HepG2 (cell line): Measurements from ENCODE around the gene MRPS31.

ENCODE experiments used
- SMAD9 ChIP-seq: sonication (generic); formaldehyde crosslinking; IDR thresholded peaks from 2 replicates; pipeline ENCODE4 v1.5.1; 2020; ENCODE audit warnings: mild to moderate bottlenecking, missing genetic modification reagents
- TAF1 ChIP-seq: sonication (generic); formaldehyde crosslinking; IDR thresholded peaks from 2 replicates; pipeline ENCODE4 v1.4.0; 2020; ENCODE audit warnings: missing genetic modification reagents
- ZNF282 ChIP-seq: fragments of 450-650 bp; IDR thresholded peaks from 2 replicates; pipeline ENCODE4 v1.6.1; 2018; ENCODE audit not compliant: partially characterized antibody
- ZNF660 ChIP-seq: sonication (generic); formaldehyde crosslinking; IDR thresholded peaks from 2 replicates; pipeline ENCODE4 v1.5.1; 2020; ENCODE audit warnings: mild to moderate bottlenecking, low read depth, missing genetic modification reagents, borderline replicate concordance

- no peak for TF ChIP-seq SMAD9 (CRISPR knock-in tag)
- no peak for TF ChIP-seq TAF1 (CRISPR knock-in tag)
- no peak for TF ChIP-seq ZNF660 (CRISPR knock-in tag)
- TF ChIP-seq ZNF282 = no peak
These were observed 88.3 kb downstream of the MRPS31 start for GRCh38 chr13:40682449-40683240.
